IPS DF 4.7 (cell line): ENCODE measurements around the gene CNGA2.
"Not testable (repeated sequence)": the region's sequence is repeated elsewhere in the genome, so short reads cannot be mapped to it uniquely, and the experiment has no call there.

Source experiments
- DNase-seq: peaks from one replicate; pipeline ENCODE4 v3.0.0-alpha.2; 2013; ENCODE audit warnings: low spot score; ENCODE audit errors: extremely low read depth

The CNGA2 gene

GRCh38 chrX:151734446-151734845, at the start of gene CNGA2:
Gene CNGA2, plus strand, starts transcription at chrX:151734746. Its CDS starts 3,738 bp downstream, at chrX:151738484.
- no peak for DNase-seq

- DNase-seq: no peak
These were observed 46.9 kb upstream of the CNGA2 start for GRCh38 chrX:151687635-151688034.

GRCh38 chrX:151688695-151689094, 45.9 kb upstream of the CNGA2 start:
- no peak for DNase-seq

- DNase-seq: no peak
These were observed 41.7 kb upstream of the CNGA2 start for GRCh38 chrX:151692825-151693224.

- no peak for DNase-seq
These were observed 40.4 kb upstream of the CNGA2 start for GRCh38 chrX:151694121-151694520.

- DNase-seq: no peak
These were observed 39.6 kb upstream of the CNGA2 start, which contains the start of gene PRRG3 for GRCh38 chrX:151694661-151695582. Gene PRRG3, plus strand, starts transcription at chrX:151695458. Its CDS starts 3,357 bp downstream, at chrX:151698815.

GRCh38 chrX:151695583-151696340, 38.8 kb upstream of the CNGA2 start:
- DNase-seq: no peak

GRCh38 chrX:151697082-151697481, 37.5 kb upstream of the CNGA2 start:
- DNase-seq: not testable (repeated sequence)

- DNase-seq: no peak
These were observed 37.0 kb upstream of the CNGA2 start for GRCh38 chrX:151697522-151697921.

- no peak for DNase-seq
These were observed 36.1 kb upstream of the CNGA2 start for GRCh38 chrX:151698485-151698884.

- DNase-seq: no peak
These were observed 34.8 kb upstream of the CNGA2 start for GRCh38 chrX:151699746-151700145.

- DNase-seq: no peak
These were observed 34.0 kb upstream of the CNGA2 start for GRCh38 chrX:151700581-151700980.

- no peak for DNase-seq
These were observed 33.5 kb upstream of the CNGA2 start for GRCh38 chrX:151701071-151701470.

GRCh38 chrX:151701531-151701930, 33.0 kb upstream of the CNGA2 start:
- DNase-seq: no peak

GRCh38 chrX:151702026-151702714, 32.4 kb upstream of the CNGA2 start:
- no peak for DNase-seq

GRCh38 chrX:151702741-151703340, 31.7 kb upstream of the CNGA2 start:
- no peak for DNase-seq

- DNase-seq: no peak
These were observed 31.1 kb upstream of the CNGA2 start for GRCh38 chrX:151703487-151703886.

- no peak for DNase-seq
These were observed 30.4 kb upstream of the CNGA2 start for GRCh38 chrX:151704041-151704663.

- no peak for DNase-seq
These were observed 25.7 kb upstream of the CNGA2 start for GRCh38 chrX:151708821-151709220.

GRCh38 chrX:151710457-151710856, 24.1 kb upstream of the CNGA2 start:
- DNase-seq: no peak

GRCh38 chrX:151711154-151711553, 23.4 kb upstream of the CNGA2 start:
- no peak for DNase-seq
